ENCODE measurements around the gene PICALM. TPM values are rescaled to one million over a fixed set of nuclear protein-coding genes. Genes with fewer than 3 reads are reported as not detected.

Gene PICALM
- total and polyA plus RNA-seq, 4 donors: 56.8 to 454 (median 152) TPM

GRCh38 chr11:86073948-86074347 lies 5.1 kb upstream of the PICALM start:
- Histone ChIP-seq H3K4me1 (ENCODE audit: control insufficient read depth in 5 of 5, insufficient read depth in 5 of 5, low read length in 5 of 5) (peaks cover 0 to 6% (median 6%) of the 10 kb centered on the region in 5 donors), H3K27ac (ENCODE audit: low read depth in 1 of 2, low read length in 1 of 2) (no peak overlapping the region), H3K27me3 (ENCODE audit: control insufficient read depth in 3 of 3, insufficient read depth in 3 of 3, low read length in 2 of 3) (no peaks in the 10 kb centered on the region), H3K9ac (ENCODE audit: insufficient read depth in 1 of 2, low read length in 2 of 2) (no peak overlapping the region), H3K36me3 (ENCODE audit: control insufficient read depth in 4 of 4, insufficient read depth in 4 of 4, low read length in 4 of 4) (no peaks in the 10 kb centered on the region), H3K9me3 (ENCODE audit: control insufficient read depth in 4 of 4, insufficient read depth in 3 of 4, low read length in 3 of 4) (no peaks in the 10 kb centered on the region), H3K4me3 (no peak overlapping the region)
- 40 to 70% methylated on average over 2 of the region's 2 CpGs for WGBS, 2 donors
- DNase-seq (no peak), ATAC-seq (ENCODE audit: insufficient read depth, low FRiP score) (no peak)
- no peak for TF ChIP-seq CTCF (IDR thresholded peaks at IDR 0.05; ENCODE audit: control extremely low read depth, extremely low read depth)

GRCh38 chr11:86072211-86072610 lies 3.3 kb upstream of the PICALM start:
- Histone ChIP-seq H3K4me3 (no peak overlapping the region), H3K4me1 (ENCODE audit: control insufficient read depth in 5 of 5, insufficient read depth in 5 of 5, low read length in 5 of 5) (peaks cover 0 to 6% (median 6%) of the 10 kb centered on the region in 5 donors), H3K27me3 (ENCODE audit: control insufficient read depth in 3 of 3, insufficient read depth in 3 of 3, low read length in 2 of 3) (no peaks in the 10 kb centered on the region), H3K9me3 (ENCODE audit: control insufficient read depth in 4 of 4, insufficient read depth in 3 of 4, low read length in 3 of 4) (no peaks in the 10 kb centered on the region), H3K36me3 (ENCODE audit: control insufficient read depth in 4 of 4, insufficient read depth in 4 of 4, low read length in 4 of 4) (peaks cover 0 to 2% (median 0%) of the 10 kb centered on the region in 4 donors), H3K9ac (ENCODE audit: insufficient read depth in 1 of 2, low read length in 2 of 2) (no peak overlapping the region), H3K27ac (ENCODE audit: low read depth in 1 of 2, low read length in 1 of 2) (no peak overlapping the region)
- WGBS, 2 donors: 98 to 100% methylated on average over 5 of the region's 5 CpGs
- no peak for ATAC-seq (ENCODE audit: insufficient read depth, low FRiP score)
- no peak for TF ChIP-seq CTCF (IDR thresholded peaks at IDR 0.05; ENCODE audit: control extremely low read depth, extremely low read depth)
- no peak for DNase-seq

- ATAC-seq (ENCODE audit: insufficient read depth, low FRiP score): no peak
- Histone ChIP-seq H3K9ac (ENCODE audit: insufficient read depth in 1 of 2, low read length in 2 of 2) (no peak overlapping the region), H3K9me3 (ENCODE audit: control insufficient read depth in 4 of 4, insufficient read depth in 3 of 4, low read length in 3 of 4) (no peaks in the 10 kb centered on the region), H3K4me1 (ENCODE audit: control insufficient read depth in 5 of 5, insufficient read depth in 5 of 5, low read length in 5 of 5) (peaks cover 0 to 15% (median 6%) of the 10 kb centered on the region in 5 donors), H3K4me3 (no peak overlapping the region), H3K36me3 (ENCODE audit: control insufficient read depth in 4 of 4, insufficient read depth in 4 of 4, low read length in 4 of 4) (peaks cover 0 to 2% (median 0%) of the 10 kb centered on the region in 4 donors), H3K27ac (ENCODE audit: low read depth in 1 of 2, low read length in 1 of 2) (peak overlapping the region; percentile 96), H3K27me3 (ENCODE audit: control insufficient read depth in 3 of 3, insufficient read depth in 3 of 3, low read length in 2 of 3) (no peaks in the 10 kb centered on the region)
- 80 to 89% methylated on average over 2 of the region's 2 CpGs for WGBS, 2 donors
- TF ChIP-seq CTCF (IDR thresholded peaks at IDR 0.05; ENCODE audit: control extremely low read depth, extremely low read depth): no peak
- no peak for DNase-seq
Observed at GRCh38 chr11:86070142-86071056, 1.5 kb upstream of the PICALM start.

All from lung (tissue), 12 donors.